ENCODE results near the gene CNTNAP2.

GRCh38 chr7:148149730-148150129 is 2033.1 kb downstream of the CNTNAP2 start:
- TF ChIP-seq POLR2A (IDR thresholded peaks at IDR 0.05; ENCODE audit: low read depth, low read length) (no peak), SMC3 (IDR thresholded peaks at IDR 0.05; ENCODE audit: low read depth, low read length) (no peak)
- TF ChIP-seq, protein P1, sequence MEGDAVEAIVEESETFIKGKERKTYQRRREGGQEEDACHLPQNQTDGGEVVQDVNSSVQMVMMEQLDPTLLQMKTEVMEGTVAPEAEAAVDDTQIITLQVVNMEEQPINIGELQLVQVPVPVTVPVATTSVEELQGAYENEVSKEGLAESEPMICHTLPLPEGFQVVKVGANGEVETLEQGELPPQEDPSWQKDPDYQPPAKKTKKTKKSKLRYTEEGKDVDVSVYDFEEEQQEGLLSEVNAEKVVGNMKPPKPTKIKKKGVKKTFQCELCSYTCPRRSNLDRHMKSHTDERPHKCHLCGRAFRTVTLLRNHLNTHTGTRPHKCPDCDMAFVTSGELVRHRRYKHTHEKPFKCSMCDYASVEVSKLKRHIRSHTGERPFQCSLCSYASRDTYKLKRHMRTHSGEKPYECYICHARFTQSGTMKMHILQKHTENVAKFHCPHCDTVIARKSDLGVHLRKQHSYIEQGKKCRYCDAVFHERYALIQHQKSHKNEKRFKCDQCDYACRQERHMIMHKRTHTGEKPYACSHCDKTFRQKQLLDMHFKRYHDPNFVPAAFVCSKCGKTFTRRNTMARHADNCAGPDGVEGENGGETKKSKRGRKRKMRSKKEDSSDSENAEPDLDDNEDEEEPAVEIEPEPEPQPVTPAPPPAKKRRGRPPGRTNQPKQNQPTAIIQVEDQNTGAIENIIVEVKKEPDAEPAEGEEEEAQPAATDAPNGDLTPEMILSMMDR (conservative IDR thresholded peaks at IDR 0.05; ENCODE audit: low read depth, low read length) = no peak
